NT2/D1 (cell line): Measurements from ENCODE around the gene SRGAP1.

Source experiments
- SUZ12 ChIP-seq: IDR thresholded peaks from 2 replicates; pipeline ENCODE4 v1.6.1; 2011; ENCODE audit not compliant: insufficient read length, insufficient read depth; ENCODE audit errors: extremely low read depth
- YY1 ChIP-seq: IDR thresholded peaks from 2 replicates; pipeline ENCODE4 v1.6.1; 2011; ENCODE audit not compliant: insufficient read length, insufficient read depth
- ZNF274 ChIP-seq: IDR thresholded peaks from 2 replicates; pipeline ENCODE4 v1.6.1; 2011; ENCODE audit warnings: mild to moderate bottlenecking, low read depth, low read length

GRCh38 chr12:64102339-64102738 is 257.8 kb downstream of the SRGAP1 start:
- TF ChIP-seq ZNF274 = no peak
- TF ChIP-seq SUZ12 = no peak
- TF ChIP-seq YY1 = no peak
